AG10803 (cell line): ENCODE data around the gene DNAJB1.

Experiments used
- DNase-seq: peaks from one replicate; pipeline ENCODE4 v3.0.0; 2010; ENCODE audit warnings: low read depth
- H3K4me3 ChIP-seq: 2 replicates; pipeline ENCODE4 v1.5.1; 2011; ENCODE audit warnings: mild to moderate bottlenecking, low read length, control low read depth
- TF ChIP-seq, protein P1 (sequence below): conservative IDR thresholded peaks from 2 replicates; pipeline ENCODE4 v1.5.1; 2011; ENCODE audit warnings: mild to moderate bottlenecking, low read length, control low read depth, inconsistent platforms

DNAJB1 gene

GRCh38 chr19:14473978-14474578 is 44.1 kb downstream of the DNAJB1 start:
- no peak overlapping the region for H3K4me3 ChIP-seq
- TF ChIP-seq, protein P1, sequence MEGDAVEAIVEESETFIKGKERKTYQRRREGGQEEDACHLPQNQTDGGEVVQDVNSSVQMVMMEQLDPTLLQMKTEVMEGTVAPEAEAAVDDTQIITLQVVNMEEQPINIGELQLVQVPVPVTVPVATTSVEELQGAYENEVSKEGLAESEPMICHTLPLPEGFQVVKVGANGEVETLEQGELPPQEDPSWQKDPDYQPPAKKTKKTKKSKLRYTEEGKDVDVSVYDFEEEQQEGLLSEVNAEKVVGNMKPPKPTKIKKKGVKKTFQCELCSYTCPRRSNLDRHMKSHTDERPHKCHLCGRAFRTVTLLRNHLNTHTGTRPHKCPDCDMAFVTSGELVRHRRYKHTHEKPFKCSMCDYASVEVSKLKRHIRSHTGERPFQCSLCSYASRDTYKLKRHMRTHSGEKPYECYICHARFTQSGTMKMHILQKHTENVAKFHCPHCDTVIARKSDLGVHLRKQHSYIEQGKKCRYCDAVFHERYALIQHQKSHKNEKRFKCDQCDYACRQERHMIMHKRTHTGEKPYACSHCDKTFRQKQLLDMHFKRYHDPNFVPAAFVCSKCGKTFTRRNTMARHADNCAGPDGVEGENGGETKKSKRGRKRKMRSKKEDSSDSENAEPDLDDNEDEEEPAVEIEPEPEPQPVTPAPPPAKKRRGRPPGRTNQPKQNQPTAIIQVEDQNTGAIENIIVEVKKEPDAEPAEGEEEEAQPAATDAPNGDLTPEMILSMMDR = no peak
- DNase-seq = no peak

GRCh38 chr19:14473073-14473977 is 44.9 kb downstream of the DNAJB1 start:
- DNase-seq = no peak
- TF ChIP-seq, protein P1 = no peak
- no peak overlapping the region for H3K4me3 ChIP-seq

DNA sequence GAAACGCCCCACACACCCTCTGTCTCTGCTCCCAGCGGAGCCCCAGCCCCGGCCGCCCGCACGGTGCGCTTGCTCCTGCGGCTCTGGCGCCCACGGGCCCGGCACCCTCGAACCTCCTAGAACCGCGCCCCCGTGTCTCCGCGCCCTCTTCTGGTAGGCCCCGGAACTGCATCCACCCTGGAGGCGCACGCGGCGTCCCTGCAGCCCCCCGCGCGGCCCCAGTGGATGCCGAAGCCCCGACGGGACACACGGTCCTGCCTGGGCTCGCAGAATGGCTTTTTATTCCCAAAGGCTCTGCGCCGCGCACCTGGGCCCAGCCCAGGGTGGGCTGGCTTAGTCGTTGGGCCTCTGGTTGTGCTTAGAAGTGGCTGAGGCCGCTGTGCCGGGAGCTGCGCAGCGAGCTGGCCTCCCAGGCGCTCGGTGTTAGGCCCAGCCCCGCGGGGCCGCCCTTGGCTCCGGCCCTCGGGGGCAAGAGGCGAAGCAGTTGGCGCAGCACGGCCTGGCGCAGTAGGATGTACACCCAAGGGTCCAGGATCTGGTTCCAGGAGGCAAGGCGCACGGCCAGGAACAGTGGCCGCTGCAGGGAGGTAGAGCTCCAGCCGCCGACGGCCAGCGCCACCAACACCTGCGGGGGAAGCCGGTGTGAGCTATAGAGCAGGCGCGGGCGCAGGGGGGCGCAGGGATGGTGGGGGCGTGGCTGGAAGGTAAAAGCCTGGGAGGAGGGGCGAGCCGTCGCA is 45.8 kb downstream of the DNAJB1 start:
- no peak overlapping the region for H3K4me3 ChIP-seq
- DNase-seq = peak; percentile 34
- TF ChIP-seq, protein P1 = peak; percentile 65

DNA sequence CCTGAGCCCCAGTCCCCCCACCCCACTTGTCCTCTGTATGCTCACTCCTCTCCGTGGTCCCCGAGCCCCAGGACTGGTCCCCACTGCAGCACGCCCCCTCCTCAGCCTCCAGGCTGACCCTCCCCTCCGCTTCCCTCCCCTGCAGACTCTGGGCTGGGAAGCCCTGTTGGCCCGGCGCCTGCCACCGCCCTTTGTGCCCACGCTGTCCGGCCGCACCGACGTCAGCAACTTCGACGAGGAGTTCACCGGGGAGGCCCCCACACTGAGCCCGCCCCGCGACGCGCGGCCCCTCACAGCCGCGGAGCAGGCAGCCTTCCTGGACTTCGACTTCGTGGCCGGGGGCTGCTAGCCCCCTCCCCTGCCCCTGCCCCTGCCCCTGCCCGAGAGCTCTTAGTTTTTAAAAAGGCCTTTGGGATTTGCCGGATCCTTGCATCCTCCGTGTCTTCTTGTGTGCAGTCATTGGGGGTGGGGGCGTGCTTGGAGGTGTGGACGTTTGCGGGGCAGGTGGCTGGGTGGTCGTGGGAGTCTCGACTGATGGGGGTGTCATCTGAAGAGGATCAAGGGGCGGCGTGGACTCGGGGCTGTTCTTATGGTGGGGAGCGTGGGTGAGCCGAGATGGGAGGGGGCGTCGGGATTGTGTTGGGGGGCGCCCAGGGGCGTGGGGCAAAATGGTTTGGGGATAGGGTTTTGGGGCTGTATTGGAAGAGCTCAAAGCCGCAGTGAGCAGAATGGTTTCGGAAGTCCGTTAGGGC is 46.6 kb downstream of the DNAJB1 start:
- TF ChIP-seq, protein P1 = no peak
- no peak overlapping the region for H3K4me3 ChIP-seq
- no peak for DNase-seq

DNA sequence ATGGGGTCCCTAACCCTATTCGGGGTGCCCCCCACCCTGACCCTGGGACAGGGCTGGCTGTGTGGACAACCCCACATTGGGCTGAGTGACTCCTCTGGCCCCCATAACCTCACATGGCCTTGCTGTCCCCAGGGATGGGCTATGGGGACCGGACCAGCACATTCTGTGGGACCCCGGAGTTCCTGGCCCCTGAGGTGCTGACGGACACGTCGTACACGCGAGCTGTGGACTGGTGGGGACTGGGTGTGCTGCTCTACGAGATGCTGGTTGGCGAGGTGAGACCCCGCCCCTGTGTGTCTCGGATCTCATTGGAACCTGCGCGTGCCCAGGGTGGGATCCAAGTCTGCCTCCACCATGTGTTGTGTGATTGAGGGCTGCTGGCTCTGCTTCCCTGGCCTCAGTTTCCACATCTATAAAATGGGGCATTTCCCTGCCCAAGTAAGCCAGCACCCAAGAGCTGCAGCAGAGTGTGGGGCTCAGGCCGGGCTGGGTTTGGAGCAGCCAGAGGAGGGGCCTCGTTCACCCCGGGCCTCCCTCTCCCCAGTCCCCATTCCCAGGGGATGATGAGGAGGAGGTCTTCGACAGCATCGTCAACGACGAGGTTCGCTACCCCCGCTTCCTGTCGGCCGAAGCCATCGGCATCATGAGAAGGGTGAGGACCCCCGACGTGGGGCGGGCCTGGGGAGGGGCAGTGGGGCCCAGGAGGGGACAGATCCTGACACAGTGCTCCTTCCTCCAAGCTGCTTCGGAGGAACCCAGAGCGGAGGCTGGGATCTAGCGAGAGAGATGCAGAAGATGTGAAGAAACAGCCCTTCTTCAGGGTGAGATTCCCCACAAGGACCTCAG is 47.9 kb downstream of the DNAJB1 start:
- TF ChIP-seq, protein P1 = no peak
- H3K4me3 ChIP-seq = no peak overlapping the region
- DNase-seq = no peak

- DNase-seq = no peak
- no peak overlapping the region for H3K4me3 ChIP-seq
- TF ChIP-seq, protein P1 = no peak
Measured at GRCh38 chr19:14467816-14468215, 50.4 kb downstream of the DNAJB1 start.
